ENCODE measurements around the gene FUCA1.
A peak's percentile ranks its signal among the peaks of the same experiment; 100 is the strongest.
"Not testable (repeated sequence)": the region's sequence is repeated elsewhere in the genome, so short reads cannot be mapped to it uniquely, and the experiment has no call there.

The FUCA1 gene

GRCh38 chr1:23895082-23895481 lies 27.0 kb upstream of the FUCA1 start:
- DNase-seq = no peak

GRCh38 chr1:23889074-23889473 lies 21.0 kb upstream of the FUCA1 start:
- DNase-seq = no peak

DNA sequence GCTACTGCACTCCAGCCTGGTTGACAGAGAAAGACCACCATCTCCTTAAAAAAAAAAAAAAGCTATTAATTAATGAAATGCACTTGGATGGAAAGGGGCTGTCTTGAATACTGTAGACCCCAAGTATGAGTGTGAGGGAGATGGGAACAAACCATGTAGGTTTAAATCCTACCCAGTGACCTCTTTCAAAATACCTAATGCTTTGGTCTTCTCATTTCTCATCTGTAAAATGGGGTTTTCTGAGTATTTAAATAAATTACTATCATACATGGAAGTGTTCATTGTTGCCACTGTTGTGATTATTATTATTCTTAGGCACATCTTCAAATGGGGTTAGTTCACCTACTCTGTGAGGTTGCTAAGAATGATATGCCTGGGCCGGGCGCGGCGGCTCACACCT lies 17.1 kb upstream of the FUCA1 start:
- DNase-seq = no peak

DNA sequence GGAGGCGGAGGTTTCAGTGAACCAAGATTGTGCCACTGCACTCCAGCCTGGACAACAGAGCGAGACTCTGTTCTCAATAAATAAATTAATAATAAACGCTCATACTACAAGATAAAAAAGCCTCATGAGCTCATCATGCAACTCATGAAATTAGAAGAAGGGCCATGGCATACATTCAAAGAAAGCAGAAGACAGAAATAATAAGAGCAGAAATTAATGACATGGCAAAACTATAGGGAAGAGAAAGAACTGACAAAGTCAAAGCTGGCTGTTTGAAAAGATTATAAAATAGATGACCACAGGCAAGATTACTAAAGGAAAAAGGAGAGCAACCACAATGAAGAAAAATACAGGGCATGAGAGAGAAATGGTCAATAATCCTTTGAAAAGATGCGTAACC lies 14.7 kb upstream of the FUCA1 start:
- DNase-seq = no peak

GRCh38 chr1:23879809-23880208 lies 11.7 kb upstream of the FUCA1 start:
- no peak for DNase-seq

DNA sequence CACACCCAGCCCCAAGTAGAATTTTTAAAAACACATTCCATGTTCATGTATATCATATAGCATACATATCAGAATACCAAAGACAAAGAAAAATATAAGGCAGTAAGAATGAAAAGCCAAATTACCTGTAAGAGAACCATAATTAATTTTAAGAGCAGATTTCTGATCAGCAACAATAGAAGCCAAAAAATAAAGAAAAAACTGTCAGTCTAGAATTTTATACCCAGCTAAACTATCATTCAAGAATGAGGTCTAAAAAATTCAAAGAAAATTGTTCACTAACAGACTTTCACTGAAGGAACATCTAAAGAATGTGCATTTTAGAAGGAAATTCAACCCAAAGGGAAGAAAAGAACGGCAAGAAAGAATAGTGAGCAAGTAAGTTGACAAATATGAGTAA lies 10.6 kb upstream of the FUCA1 start:
- DNase-seq = no peak

- no peak for DNase-seq
These were observed 7.3 kb upstream of the FUCA1 start for GRCh38 chr1:23875382-23875781.

GRCh38 chr1:23872421-23872820 lies 4.3 kb upstream of the FUCA1 start:
- no peak for DNase-seq

- no peak for DNase-seq
These were observed 961 bp upstream of the FUCA1 start for GRCh38 chr1:23869051-23869450.

- DNase-seq = no peak
These were observed 497 bp upstream of the FUCA1 start for GRCh38 chr1:23868557-23869016.

DNA sequence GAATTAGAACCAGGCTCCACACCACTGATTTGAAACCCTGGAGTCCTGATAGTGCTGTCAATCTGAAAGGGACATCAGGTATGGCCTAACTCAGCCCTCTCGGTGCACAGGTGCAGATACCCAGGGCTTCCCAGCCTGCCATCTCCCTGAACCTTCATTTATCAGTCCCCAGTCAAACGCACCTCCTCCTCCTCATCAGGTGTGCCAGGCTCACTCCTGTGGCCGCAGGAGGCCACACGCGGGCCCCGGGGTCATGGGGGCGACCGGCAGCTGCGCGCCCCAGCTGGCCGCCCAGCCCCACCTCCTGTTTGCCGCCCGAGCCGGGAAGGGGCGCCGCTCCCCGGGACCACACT lies 572 bp downstream of the FUCA1 start:
- DNase-seq = no peak

- peak; percentile 49 for DNase-seq
These were observed 2.6 kb downstream of the FUCA1 start for GRCh38 chr1:23865543-23865930.

GRCh38 chr1:23864801-23865542 lies 3.1 kb downstream of the FUCA1 start:
- DNase-seq = no peak

- DNase-seq = no peak
These were observed 5.5 kb downstream of the FUCA1 start for GRCh38 chr1:23862640-23863039.

DNA sequence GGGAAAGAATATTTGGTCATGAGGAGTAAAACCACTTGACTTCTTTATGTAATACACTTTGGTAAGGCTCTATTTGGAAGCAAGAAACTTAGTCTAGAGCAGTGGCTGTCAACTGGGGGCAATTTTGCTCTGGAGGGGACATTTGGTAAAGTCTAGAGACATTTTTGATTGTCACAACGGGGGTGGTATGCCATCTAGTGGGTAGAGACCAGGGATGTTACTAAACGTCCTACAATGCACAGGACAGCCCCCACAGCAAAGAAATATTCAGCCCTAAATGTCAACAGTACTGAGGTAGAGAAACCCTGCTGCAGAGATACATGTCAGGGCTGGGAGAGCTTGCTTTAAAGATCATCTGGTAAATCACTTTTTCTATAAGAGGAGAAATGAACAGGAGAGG lies 13.5 kb downstream of the FUCA1 start:
- no peak for DNase-seq

- DNase-seq = not testable (repeated sequence)
These were observed 15.0 kb downstream of the FUCA1 start for GRCh38 chr1:23853124-23853523.

GRCh38 chr1:23851406-23851805 lies 16.7 kb downstream of the FUCA1 start:
- not testable (repeated sequence) for DNase-seq

- DNase-seq = no peak
These were observed 19.1 kb downstream of the FUCA1 start for GRCh38 chr1:23848673-23849616.

DNA sequence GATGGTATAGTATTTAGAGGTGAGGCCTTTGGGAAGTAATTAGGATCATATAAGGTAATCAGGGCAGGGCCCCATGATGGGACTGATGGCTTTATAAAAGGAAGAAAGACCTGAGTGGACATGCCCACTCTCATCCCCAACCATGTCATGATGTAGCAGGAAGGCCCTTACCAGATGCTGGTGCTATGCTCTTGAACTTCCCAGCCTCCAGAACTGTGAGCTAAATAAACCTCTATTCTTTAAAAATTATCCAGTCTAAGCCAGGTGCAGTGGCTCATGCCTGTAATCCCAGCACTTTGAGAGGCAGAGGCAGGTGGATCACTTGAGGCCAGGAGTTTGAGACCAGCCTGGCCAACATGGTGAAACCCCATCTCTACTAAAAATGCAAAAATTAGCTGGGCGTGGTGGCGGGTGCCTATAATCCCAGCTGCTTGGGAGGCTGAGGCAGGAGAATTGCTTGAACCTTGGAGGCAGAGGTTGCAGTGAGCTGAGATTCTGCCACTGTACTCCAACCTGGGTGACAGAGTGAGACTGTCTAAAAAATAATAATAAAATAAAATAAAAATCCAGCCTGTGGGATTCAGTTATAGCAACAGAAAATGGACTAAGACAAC lies 20.5 kb downstream of the FUCA1 start:
- DNase-seq = not testable (repeated sequence)

DNA sequence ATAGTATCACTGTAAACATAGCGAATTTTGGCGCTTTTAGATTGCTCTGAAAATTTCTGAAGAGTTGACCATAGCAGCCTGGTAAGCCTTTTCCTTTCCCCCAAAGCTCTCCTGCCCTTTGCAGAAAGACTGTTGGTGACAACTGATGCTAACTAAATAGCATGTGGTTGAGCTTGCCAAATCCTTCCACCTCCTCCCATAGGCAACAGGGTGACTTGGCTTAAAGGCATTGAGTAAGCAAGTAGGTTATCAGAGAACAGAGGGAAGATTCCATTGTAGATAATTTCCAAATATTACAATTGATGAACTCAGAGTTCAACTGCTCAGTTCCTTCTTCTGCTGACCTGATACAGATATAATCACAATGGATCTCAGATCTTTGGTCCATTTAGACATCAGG lies 22.9 kb downstream of the FUCA1 start:
- no peak for DNase-seq

- DNase-seq = no peak
These were observed 24.4 kb downstream of the FUCA1 start for GRCh38 chr1:23843644-23844043.

GRCh38 chr1:23838401-23838866 lies 29.7 kb downstream of the FUCA1 start:
- DNase-seq = peak; percentile 33

DNA sequence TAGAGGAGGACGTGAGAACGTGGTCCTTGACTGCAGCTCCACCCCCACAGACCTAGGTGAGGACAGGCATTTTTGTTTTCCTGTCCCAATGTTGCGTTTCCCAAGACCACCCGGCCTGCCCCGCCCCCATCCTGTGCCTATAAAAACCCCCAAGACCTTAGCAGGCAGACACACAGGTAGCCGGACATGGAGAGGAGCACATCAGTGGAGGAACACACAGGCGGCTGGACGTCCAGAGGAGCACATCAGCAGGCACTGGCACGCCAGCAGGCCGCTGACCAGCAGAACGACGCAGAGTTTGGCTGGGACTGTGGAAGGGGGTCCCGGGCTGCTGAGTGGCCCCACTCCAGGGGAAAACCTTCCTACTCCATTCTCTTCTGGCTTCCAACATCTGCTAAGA lies 30.2 kb downstream of the FUCA1 start:
- no peak for DNase-seq

DNA sequence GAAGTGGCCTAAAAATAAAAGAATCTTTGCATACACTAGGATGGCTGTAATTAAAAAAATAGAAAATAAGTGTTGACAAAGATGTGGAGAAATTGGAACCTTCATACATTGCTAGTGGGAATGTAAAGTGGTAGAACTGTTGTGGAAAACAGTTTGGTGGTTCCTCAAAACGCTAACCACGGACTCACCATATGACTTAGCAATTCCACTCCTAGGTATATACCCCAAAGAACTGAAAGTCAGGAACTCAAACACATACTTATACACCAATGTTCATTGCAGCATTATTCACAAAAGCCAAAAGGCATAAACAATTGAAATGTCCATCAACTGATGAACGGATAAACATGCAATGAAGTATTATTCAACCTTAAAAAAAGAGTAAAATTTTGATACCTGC lies 32.1 kb downstream of the FUCA1 start:
- DNase-seq = peak; percentile 13

Data from GDM1 (cell line).